Measurements from ENCODE around the gene HSF4.

GRCh38 chr16:67150047-67150832 is 14.3 kb upstream of the HSF4 start:
- TF ChIP-seq CTCF (conservative IDR thresholded peaks at IDR 0.05): no peak; the same call in 1 of the 2 replicates
- TF ChIP-seq ZFX (IDR thresholded peaks at IDR 0.05): no peak

All from C4-2B (cell line).